ENCODE results near the gene PTPRN2.

DNA sequence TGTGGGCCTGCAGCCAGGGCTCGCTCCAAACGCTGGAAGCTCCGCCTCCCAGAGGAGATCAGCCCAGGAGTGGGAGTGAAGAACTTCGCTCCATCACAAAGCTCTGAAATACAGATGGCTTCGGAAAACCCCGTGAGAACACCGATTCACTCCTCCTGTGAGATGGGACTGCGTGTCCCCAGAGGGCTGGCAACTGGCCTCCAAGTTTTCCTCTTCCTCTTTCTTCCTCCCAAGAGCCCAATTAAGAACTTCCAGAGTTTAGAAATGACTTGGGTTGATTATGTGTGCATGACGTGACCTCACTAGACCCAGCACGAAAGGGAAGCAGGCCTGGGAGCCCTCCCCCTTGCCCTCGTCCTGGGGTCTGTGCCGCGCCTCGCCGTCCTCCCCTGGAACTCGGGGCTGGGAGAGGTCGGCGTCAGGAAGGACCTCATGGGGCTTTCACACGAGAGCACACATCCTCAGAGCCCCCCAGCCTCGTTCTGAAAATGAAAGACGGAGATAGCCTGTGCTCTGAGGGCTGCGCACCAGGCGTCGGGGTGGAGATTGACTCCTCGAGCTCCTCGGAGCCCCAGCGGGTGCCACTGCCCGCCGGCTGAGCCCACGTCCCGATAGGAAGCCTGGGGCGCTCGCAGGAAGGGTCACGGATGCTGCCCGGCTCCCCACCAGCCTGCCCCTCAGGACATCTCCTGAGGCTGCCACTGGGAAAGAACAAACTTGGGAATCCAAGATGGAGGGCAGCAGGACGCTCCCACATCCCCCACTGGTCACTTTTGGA is 37.8 kb downstream of the PTPRN2 start:
- TF ChIP-seq, protein P1, sequence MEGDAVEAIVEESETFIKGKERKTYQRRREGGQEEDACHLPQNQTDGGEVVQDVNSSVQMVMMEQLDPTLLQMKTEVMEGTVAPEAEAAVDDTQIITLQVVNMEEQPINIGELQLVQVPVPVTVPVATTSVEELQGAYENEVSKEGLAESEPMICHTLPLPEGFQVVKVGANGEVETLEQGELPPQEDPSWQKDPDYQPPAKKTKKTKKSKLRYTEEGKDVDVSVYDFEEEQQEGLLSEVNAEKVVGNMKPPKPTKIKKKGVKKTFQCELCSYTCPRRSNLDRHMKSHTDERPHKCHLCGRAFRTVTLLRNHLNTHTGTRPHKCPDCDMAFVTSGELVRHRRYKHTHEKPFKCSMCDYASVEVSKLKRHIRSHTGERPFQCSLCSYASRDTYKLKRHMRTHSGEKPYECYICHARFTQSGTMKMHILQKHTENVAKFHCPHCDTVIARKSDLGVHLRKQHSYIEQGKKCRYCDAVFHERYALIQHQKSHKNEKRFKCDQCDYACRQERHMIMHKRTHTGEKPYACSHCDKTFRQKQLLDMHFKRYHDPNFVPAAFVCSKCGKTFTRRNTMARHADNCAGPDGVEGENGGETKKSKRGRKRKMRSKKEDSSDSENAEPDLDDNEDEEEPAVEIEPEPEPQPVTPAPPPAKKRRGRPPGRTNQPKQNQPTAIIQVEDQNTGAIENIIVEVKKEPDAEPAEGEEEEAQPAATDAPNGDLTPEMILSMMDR (conservative IDR thresholded peaks at IDR 0.05; ENCODE audit: low read length), result no peak
- TF ChIP-seq EZH2phosphoT487 (IDR thresholded peaks at IDR 0.05; ENCODE audit: borderline replicate concordance, low read depth, low read length), result no peak

Measured in OCI-LY7 (cell line).